Uterus (tissue), 4 donors: Measurements from ENCODE around the gene HOXC6. TPM values are rescaled to one million over a fixed set of nuclear protein-coding genes. Genes with fewer than 3 reads are reported as not detected.

Experiments used
- DNase-seq, 2 donors: peaks; one replicate each; pipeline ENCODE4 v3.0.0-alpha.2; 2019 to 2020
- H3K27ac ChIP-seq, 2 donors: fragments of 200-600 bp; sonication (generic); 1 replicate in 1 of 2; 2 replicates in 1 of 2; pipeline ENCODE4 v1.5.1; 2016 to 2018
- H3K27me3 ChIP-seq, 2 donors: fragments of 200-600 bp; sonication (generic); one replicate each; pipeline ENCODE4 v1.5.1; 2018 to 2019; ENCODE audit warnings: control low read depth in 1 of 2
- H3K36me3 ChIP-seq, 2 donors: fragments of 200-600 bp; sonication (generic); one replicate each; pipeline ENCODE4 v1.5.1; 2019; ENCODE audit warnings: control low read depth in 1 of 2
- H3K4me1 ChIP-seq, 2 donors: fragments of 200-600 bp; sonication (generic); one replicate each; pipeline ENCODE4 v1.5.1; 2018 to 2019; ENCODE audit warnings: control low read depth in 1 of 2
- H3K4me3 ChIP-seq, 2 donors: fragments of 200-600 bp; sonication (generic); 1 replicate in 1 of 2; 2 replicates in 1 of 2; pipeline ENCODE4 v1.5.1; 2018 to 2019; ENCODE audit warnings: mild to moderate bottlenecking in 1 of 2
- H3K9me3 ChIP-seq, 2 donors: fragments of 200-600 bp; sonication (generic); one replicate each; pipeline ENCODE4 v1.5.1; 2019; ENCODE audit warnings: control low read depth in 1 of 2
- CTCF ChIP-seq, 4 experiments: fragments of 200-600 bp in 2 of 4; fragments of 450-650 bp in 2 of 4; sonication (generic) in 2 of 4; IDR thresholded peaks; one replicate each; pipeline ENCODE4 v1.5.1; 2016 to 2019; ENCODE audit warnings: antibody characterized with exemption in 4 of 4, mild to moderate bottlenecking in 2 of 4, moderate library complexity in 1 of 4
- POLR2A ChIP-seq, 2 donors: fragments of 450-650 bp; IDR thresholded peaks; one replicate each; pipeline ENCODE4 v1.6.1; 2016; ENCODE audit warnings: antibody characterized with exemption in 2 of 2, mild to moderate bottlenecking in 1 of 2, moderate library complexity in 1 of 2
- intact Hi-C: fragments of 100-400 bp; cut with DNase I; formaldehyde crosslinking; loops from one replicate; pipeline ENCODE4 v1.15.1; 2023; ENCODE audit warnings: low total_unique reads
- total RNA-seq, 4 donors: library from RNA; depleted of rRNA in 3 of 4; stranded (reverse); fragments of >200 nt in 3 of 4; gene quantifications; one replicate each; pipeline versions ENCODE4 v1.1.0 to v1.2.4, GENCODE V29; 2014 to 2023
- donor health status: DM: yes; HTN: yes; CAD: no.

Gene HOXC6
- total RNA-seq, 4 donors from 2014 or later, result 1.2 to 20.4 (median 2.1) TPM; not detected in 1

GRCh38 chr12:54027442-54027786 lies 826 bp upstream of the HOXC6 start:
- no peak for TF ChIP-seq CTCF (IDR thresholded peaks at IDR 0.05)
- no peak for TF ChIP-seq POLR2A (IDR thresholded peaks at IDR 0.05)
- Histone ChIP-seq H3K4me3 (no peak overlapping the region), H3K27ac (no peak overlapping the region), H3K4me1 (no peaks in the 10 kb centered on the region), H3K9me3 (no peaks in the 10 kb centered on the region), H3K27me3 (peaks cover 0 to 25% of the 10 kb centered on the region in 2 donors), H3K36me3 (no peaks in the 10 kb centered on the region)
- DNase-seq, result no peak
- intact Hi-C loops, result no loop called here

GRCh38 chr12:54029529-54030441 lies 1.5 kb downstream of the HOXC6 start:
- no peak for DNase-seq
- H3K4me1 ChIP-seq, result no peaks in the 10 kb centered on the region
- H3K27me3 ChIP-seq, result peaks cover 0 to 25% of the 10 kb centered on the region in 2 donors
- H3K36me3 ChIP-seq, result no peaks in the 10 kb centered on the region
- no peaks in the 10 kb centered on the region for H3K9me3 ChIP-seq
- intact Hi-C loops, result no loop called here
- TF ChIP-seq POLR2A (IDR thresholded peaks at IDR 0.05), result no peak
- no peak for TF ChIP-seq CTCF (IDR thresholded peaks at IDR 0.05)
- H3K4me3 ChIP-seq, result no peak overlapping the region
- H3K27ac ChIP-seq, result no peak overlapping the region

- no peaks in the 10 kb centered on the region for H3K4me1 ChIP-seq
Observed at GRCh38 chr12:54030442-54030801, 2.2 kb downstream of the HOXC6 start.

GRCh38 chr12:54030889-54031471 lies 2.7 kb downstream of the HOXC6 start:
- H3K4me1 ChIP-seq, result no peaks in the 10 kb centered on the region
- H3K9me3 ChIP-seq, result no peaks in the 10 kb centered on the region
- TF ChIP-seq CTCF (IDR thresholded peaks at IDR 0.05) (no peak), POLR2A (IDR thresholded peaks at IDR 0.05) (no peak)
- no peaks in the 10 kb centered on the region for H3K36me3 ChIP-seq
- intact Hi-C loops, result no loop called here
- peak overlapping the region in 1 of 2 donors; percentile 19 for H3K4me3 ChIP-seq
- DNase-seq, result no peak
- H3K27me3 ChIP-seq, result peaks cover 0 to 13% of the 10 kb centered on the region in 2 donors
- no peak overlapping the region for H3K27ac ChIP-seq

More at GRCh38 chr12:54030442-54030801, 2.2 kb downstream of the HOXC6 start:
- intact Hi-C loops, result no loop called here
- Histone ChIP-seq H3K27me3 (peaks cover 0 to 18% of the 10 kb centered on the region in 2 donors), H3K4me3 (peak overlapping the region in 1 of 2 donors; percentile 19), H3K27ac (no peak overlapping the region), H3K36me3 (no peaks in the 10 kb centered on the region), H3K9me3 (no peaks in the 10 kb centered on the region)
- no peak for TF ChIP-seq CTCF (IDR thresholded peaks at IDR 0.05)
- TF ChIP-seq POLR2A (IDR thresholded peaks at IDR 0.05), result no peak
- no peak for DNase-seq

GRCh38 chr12:54031480-54031879 lies 3.2 kb downstream of the HOXC6 start:
- Histone ChIP-seq H3K36me3 (no peaks in the 10 kb centered on the region), H3K9me3 (no peaks in the 10 kb centered on the region), H3K27ac (no peak overlapping the region), H3K4me3 (peak overlapping the region in 1 of 2 donors; percentile 19), H3K4me1 (no peaks in the 10 kb centered on the region), H3K27me3 (peaks cover 0 to 10% of the 10 kb centered on the region in 2 donors)
- TF ChIP-seq CTCF (IDR thresholded peaks at IDR 0.05) (no peak), POLR2A (IDR thresholded peaks at IDR 0.05) (no peak)
- DNase-seq, result no peak
- intact Hi-C loops, result no loop called here
